ENCODE measurements around the gene OSBPL10.

OSBPL10 gene

GRCh38 chr3:31645256-31645655 lies 335.8 kb downstream of the OSBPL10 start:
- no peak for DNase-seq

- no peak for DNase-seq
Measured at GRCh38 chr3:31639828-31640227, 341.2 kb downstream of the OSBPL10 start.

GRCh38 chr3:31636694-31637442 lies 344.2 kb downstream of the OSBPL10 start:
- DNase-seq = no peak

GRCh38 chr3:31636049-31636448 lies 345.0 kb downstream of the OSBPL10 start:
- no peak for DNase-seq

- no peak for DNase-seq
Measured at GRCh38 chr3:31635545-31635944, 345.5 kb downstream of the OSBPL10 start.

- no peak for DNase-seq
Measured at GRCh38 chr3:31634476-31634875, 346.6 kb downstream of the OSBPL10 start.

GRCh38 chr3:31629054-31629453 lies 352.0 kb downstream of the OSBPL10 start:
- DNase-seq = no peak

GRCh38 chr3:31625358-31625757 lies 355.7 kb downstream of the OSBPL10 start:
- no peak for DNase-seq

- no peak for DNase-seq
Measured at GRCh38 chr3:31624083-31624709, 356.9 kb downstream of the OSBPL10 start.

- no peak for DNase-seq
Measured at GRCh38 chr3:31622636-31623288, 358.3 kb downstream of the OSBPL10 start.

- DNase-seq = no peak
Measured at GRCh38 chr3:31621314-31621713, 359.7 kb downstream of the OSBPL10 start.

- DNase-seq = no peak
Measured at GRCh38 chr3:31620656-31621055, 360.4 kb downstream of the OSBPL10 start.

- no peak for DNase-seq
Measured at GRCh38 chr3:31616711-31617110, 364.4 kb downstream of the OSBPL10 start.

GRCh38 chr3:31615071-31615875 lies 365.8 kb downstream of the OSBPL10 start:
- DNase-seq = no peak

GRCh38 chr3:31614162-31614921 lies 366.7 kb downstream of the OSBPL10 start:
- no peak for DNase-seq

- DNase-seq = no peak
Measured at GRCh38 chr3:31613654-31614053, 367.4 kb downstream of the OSBPL10 start.

GRCh38 chr3:31613177-31613576 lies 367.9 kb downstream of the OSBPL10 start:
- DNase-seq = no peak
